Liver (tissue), 9 donors: ENCODE data around the gene ISM1. TPM values are rescaled to one million over a fixed set of nuclear protein-coding genes. Genes with fewer than 3 reads are reported as not detected.

Source experiments
- DNase-seq: peaks from one replicate; pipeline ENCODE4 v3.0.0-alpha.2; 2017; ENCODE audit warnings: low spot score
- H3K27ac ChIP-seq, 2 donors: one replicate each; pipeline ENCODE4 v1.7.0; 2013; ENCODE audit warnings: inconsistent platforms in 2 of 2, low read length in 2 of 2, control low read depth in 1 of 2, low read depth in 1 of 2, mild to moderate bottlenecking in 1 of 2
- H3K27me3 ChIP-seq, 4 donors: one replicate each; pipeline versions ENCODE4 v1.6.1 to v1.7.0; 2013; ENCODE audit warnings: low read length in 3 of 4, inconsistent platforms in 1 of 4, mild to moderate bottlenecking in 1 of 4, moderate library complexity in 1 of 4; ENCODE audit not compliant: control insufficient read depth in 4 of 4, insufficient read depth in 4 of 4
- H3K36me3 ChIP-seq, 4 donors: one replicate each; pipeline versions ENCODE4 v1.6.1 to v1.7.0; 2013; ENCODE audit warnings: low read length in 3 of 4, mild to moderate bottlenecking in 3 of 4, low read depth in 1 of 4, moderate library complexity in 1 of 4; ENCODE audit not compliant: control insufficient read depth in 4 of 4, insufficient read depth in 3 of 4
- H3K4me1 ChIP-seq, 4 donors: one replicate each; pipeline versions ENCODE4 v1.6.1 to v1.7.0; 2013; ENCODE audit warnings: low read length in 3 of 4, mild to moderate bottlenecking in 3 of 4, moderate library complexity in 1 of 4; ENCODE audit not compliant: control insufficient read depth in 4 of 4, insufficient read depth in 4 of 4
- H3K4me3 ChIP-seq, 3 donors: one replicate each; pipeline versions ENCODE4 v1.6.1 to v1.7.0; 2013; ENCODE audit warnings: low read length in 3 of 3, control low read depth in 1 of 3, low read depth in 1 of 3, mild to moderate bottlenecking in 1 of 3
- H3K9ac ChIP-seq, 2 donors: one replicate each; pipeline ENCODE4 v1.7.0; 2013; ENCODE audit warnings: low read length in 2 of 2, mild to moderate bottlenecking in 2 of 2, moderate library complexity in 2 of 2, control low read depth in 1 of 2, low read depth in 1 of 2
- H3K9me3 ChIP-seq, 4 donors: one replicate each; pipeline versions ENCODE4 v1.6.1 to v1.7.0; 2013; ENCODE audit warnings: low read length in 3 of 4; ENCODE audit not compliant: control insufficient read depth in 4 of 4
- FOXA1 ChIP-seq: IDR thresholded peaks from 2 replicates; pipeline ENCODE4 v1.6.1; 2016; ENCODE audit warnings: antibody characterized with exemption
- FOXA2 ChIP-seq: IDR thresholded peaks from 2 replicates; pipeline ENCODE4 v1.6.1; 2016; ENCODE audit warnings: antibody characterized with exemption
- HNF4A ChIP-seq, 2 donors: conservative IDR thresholded peaks; 2 replicates each; pipeline ENCODE4 v1.6.1; 2016; ENCODE audit warnings: antibody characterized with exemption in 2 of 2, mild to moderate bottlenecking in 2 of 2
- HNF4G ChIP-seq: IDR thresholded peaks from 2 replicates; pipeline ENCODE4 v1.6.1; 2016; ENCODE audit warnings: antibody characterized with exemption
- JUND ChIP-seq, 2 donors: IDR thresholded peaks; 2 replicates each; pipeline ENCODE4 v1.6.1; 2016; ENCODE audit warnings: antibody characterized with exemption in 2 of 2
- MAX ChIP-seq: IDR thresholded peaks from 2 replicates; pipeline ENCODE4 v1.6.1; 2016; ENCODE audit warnings: antibody characterized with exemption
- NR2F2 ChIP-seq: IDR thresholded peaks from 2 replicates; pipeline ENCODE4 v1.6.1; 2016; ENCODE audit warnings: antibody characterized with exemption
- REST ChIP-seq: IDR thresholded peaks from 2 replicates; pipeline ENCODE4 v1.6.1; 2016; ENCODE audit warnings: antibody characterized with exemption, mild to moderate bottlenecking
- RXRA ChIP-seq, 2 donors: IDR thresholded peaks; 2 replicates each; pipeline ENCODE4 v1.6.1; 2017 to 2018; ENCODE audit warnings: antibody characterized with exemption in 2 of 2, mild to moderate bottlenecking in 1 of 2
- SP1 ChIP-seq: IDR thresholded peaks from 2 replicates; pipeline ENCODE4 v1.6.1; 2018; ENCODE audit warnings: antibody characterized with exemption, mild to moderate bottlenecking
- YY1 ChIP-seq: IDR thresholded peaks from 2 replicates; pipeline ENCODE4 v1.6.1; 2016; ENCODE audit warnings: antibody characterized with exemption, mild to moderate bottlenecking
- ZBTB33 ChIP-seq: IDR thresholded peaks from 2 replicates; pipeline ENCODE4 v1.6.1; 2016; ENCODE audit warnings: antibody characterized with exemption
- WGBS: extraction: QIAGEN DNeasy Blood & Tissue Kit; methylation state at CpG from one replicate; pipeline ENCODE4 v1.1.7; 2013; 5-methylcytosine and 5-hydroxymethylcytosine counted together
- polyA plus RNA-seq, 2 donors: library from polyadenylated mRNA; stranded (reverse) in 1 of 2; unstranded in 1 of 2; fragments of 200-250 nt in 1 of 2; fragments of >200 nt in 1 of 2; fragmentation: Nextera tagmentation in 1 of 2; extraction: Ambion mirVana in 1 of 2; gene quantifications; one replicate each; pipeline versions ENCODE4 v1.2.1 to v1.2.3, GENCODE V29; 2013 to 2015
- total RNA-seq, 2 donors: library from RNA; depleted of rRNA; stranded (reverse); fragments of >200 nt; gene quantifications; one replicate each; pipeline ENCODE4 v1.2.3, GENCODE V29; 2014
- donor health status: healthy.
- donor health status: healthy.
- donor health status: healthy.
- donor health status: healthy.
- donor health status: healthy.

ISM1 gene
- total and polyA plus RNA-seq, 4 donors: 0.82 to 6.4 (median 1.2) TPM; not detected in 1

- Histone ChIP-seq H3K4me1 (peaks cover 9 to 51% (median 33%) of the 10 kb centered on the region in 4 donors), H3K4me3 (peak overlapping the region in 2 of 3 donors; percentile 18 to 28), H3K27me3 (no peaks in the 10 kb centered on the region), H3K36me3 (no peaks in the 10 kb centered on the region), H3K9me3 (no peaks in the 10 kb centered on the region), H3K27ac (peak overlapping the region; percentile 38 to 65), H3K9ac (peak overlapping the region in 1 of 2 donors; percentile 12)
- 91% methylated on average over 6 of the region's 6 CpGs for WGBS
- TF ChIP-seq ZBTB33: no peak
- TF ChIP-seq HNF4A (conservative IDR thresholded peaks at IDR 0.05): no peak
- no peak for TF ChIP-seq NR2F2
- no peak for TF ChIP-seq FOXA2
- TF ChIP-seq MAX: no peak
- no peak for TF ChIP-seq YY1
- no peak for TF ChIP-seq REST
- DNase-seq: no peak
Measured at GRCh38 chr20:13289031-13289430, 68.0 kb downstream of the ISM1 start.

GRCh38 chr20:13290724-13291123 lies 69.7 kb downstream of the ISM1 start:
- Histone ChIP-seq H3K27ac (peak overlapping the region; percentile 86 to 92), H3K4me1 (peaks cover 9 to 51% (median 33%) of the 10 kb centered on the region in 4 donors), H3K9ac (peak overlapping the region; percentile 28 to 66), H3K4me3 (peak overlapping the region in 2 of 3 donors; percentile 26 to 60), H3K27me3 (no peaks in the 10 kb centered on the region), H3K36me3 (peaks cover 0 to 3% (median 0%) of the 10 kb centered on the region in 4 donors), H3K9me3 (no peaks in the 10 kb centered on the region)
- 29% methylated on average over 2 of the region's 2 CpGs for WGBS
- TF ChIP-seq RXRA (IDR thresholded peaks at IDR 0.05) (peak; percentile 41 to 64), JUND (IDR thresholded peaks at IDR 0.05) (peak in 1 of 2 donors; percentile 67), HNF4G (no peak), ZBTB33 (peak; percentile 27), NR2F2 (no peak), HNF4A (conservative IDR thresholded peaks at IDR 0.05) (peak; percentile 59 to 87), SP1 (peak; percentile 50), REST (peak; percentile 64), MAX (peak; percentile 43), FOXA1 (no peak)
- DNase-seq: no peak
